ENCODE data around the gene PRDM11.

Gene PRDM11

DNA sequence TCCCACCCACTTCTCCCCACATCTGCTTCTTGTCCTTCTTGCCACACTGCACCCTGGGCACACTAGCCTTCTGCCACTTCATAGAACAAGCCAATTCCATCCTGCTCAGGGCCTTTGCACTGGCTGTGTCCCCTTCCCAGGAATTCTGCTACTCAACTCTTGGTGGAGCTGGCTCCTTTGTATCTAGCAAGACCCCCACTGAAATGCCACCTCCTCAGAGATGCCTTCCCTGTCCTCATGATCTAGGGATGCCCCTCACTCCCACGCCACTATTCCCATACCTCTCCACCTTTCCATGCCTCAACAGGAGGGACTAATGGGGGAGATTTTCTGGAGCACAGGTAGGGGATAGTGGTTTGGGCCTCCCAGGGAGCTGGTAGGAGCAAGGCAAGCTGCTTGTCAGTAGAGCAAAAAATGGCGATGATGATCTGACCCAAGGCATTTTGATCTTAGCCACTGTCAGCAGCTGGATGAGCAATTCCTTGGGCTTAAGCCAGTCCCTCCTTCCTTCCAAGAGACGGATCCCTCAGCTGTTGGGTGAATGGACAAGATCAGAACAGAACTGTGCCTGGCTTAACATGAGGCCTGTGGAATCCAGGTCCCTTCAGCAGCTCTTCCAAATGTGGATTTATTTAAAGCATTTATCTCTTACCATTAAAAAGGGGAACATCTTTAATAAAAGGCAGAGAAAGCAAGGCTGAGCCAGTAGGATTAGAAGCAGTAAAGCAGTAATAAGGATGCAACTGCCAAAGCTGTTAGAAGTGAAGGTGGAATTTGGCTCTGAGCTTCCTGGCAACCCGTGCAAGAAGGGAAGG, 4.0 kb upstream of the PRDM11 start:
- Histone ChIP-seq H4K91ac (ENCODE audit: low read length) (no peak overlapping the region), H2BK15ac (ENCODE audit: low read depth, poor library complexity, severe bottlenecking) (no peak overlapping the region), H2AK5ac (ENCODE audit: low read length, severe bottlenecking) (no peak overlapping the region), H3K79me1 (replicated peaks; ENCODE audit: low read length, poor library complexity, severe bottlenecking) (no peaks in the 10 kb centered on the region), H3K27ac (ENCODE audit: low read length, poor library complexity, severe bottlenecking) (no peak overlapping the region), H3K4ac (ENCODE audit: low read depth in 1 of 2, low read length in 2 of 2) (no peak overlapping the region), H3K4me3 (ENCODE audit: insufficient read depth in 1 of 2, low read depth in 1 of 2, low read length in 2 of 2) (no peak overlapping the region), H3K9me3 (ENCODE audit: control insufficient read depth, low read length) (no peaks in the 10 kb centered on the region), H3K27me3 (ENCODE audit: control insufficient read depth in 1 of 2, insufficient read depth in 1 of 2, low read length in 2 of 2) (peaks cover 44 to 66% of the 10 kb centered on the region in 2 experiments), H3K23ac (ENCODE audit: low read length in 2 of 2) (no peak overlapping the region), H3K4me2 (ENCODE audit: low read length, poor library complexity, severe bottlenecking) (no peak overlapping the region), H3K14ac (ENCODE audit: low read length in 2 of 2) (no peak overlapping the region), H3K4me1 (ENCODE audit: control insufficient read depth, insufficient read depth, low read depth, low read length) (peaks cover 9% of the 10 kb centered on the region), H2BK120ac (ENCODE audit: low read depth, low read length) (no peak overlapping the region), H2BK12ac (ENCODE audit: low read length in 2 of 2) (no peak overlapping the region), H3K36me3 (ENCODE audit: control insufficient read depth in 1 of 2, insufficient read depth in 2 of 2, low read depth in 1 of 2, low read length in 2 of 2) (no peaks in the 10 kb centered on the region), H2BK5ac (ENCODE audit: low read depth, low read length, poor library complexity, severe bottlenecking) (no peak overlapping the region), H2AFZ (ENCODE audit: low read depth, low read length) (no peak overlapping the region), H3K9ac (ENCODE audit: low read length) (no peak overlapping the region), H4K8ac (ENCODE audit: low read length) (no peak overlapping the region), H3K18ac (ENCODE audit: low read depth in 1 of 2, low read length in 2 of 2) (no peak overlapping the region)
- 99% methylated on average over 3 of the region's 4 CpGs for WGBS
- DNase-seq: no peak

DNA sequence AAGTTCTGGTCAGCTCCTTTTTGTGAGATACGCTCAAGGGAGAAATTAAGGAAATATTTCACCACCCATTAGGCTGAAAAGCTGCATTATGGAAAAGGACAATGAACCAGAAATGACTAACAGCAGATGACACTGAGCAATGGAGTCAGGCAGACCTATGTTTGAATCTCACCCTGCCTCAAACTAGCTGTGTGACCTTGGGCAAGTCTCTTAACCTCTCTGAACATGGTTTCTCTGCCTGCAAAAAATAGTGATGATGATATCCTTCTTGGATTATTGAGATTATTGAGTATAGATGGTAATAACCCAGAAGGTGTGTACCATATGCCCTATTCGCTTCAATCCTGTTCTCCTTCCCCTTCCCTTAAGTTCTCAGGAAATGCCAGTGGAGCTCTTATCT, 2.9 kb upstream of the PRDM11 start:
- Histone ChIP-seq H4K8ac (ENCODE audit: low read length) (no peak overlapping the region), H2BK5ac (ENCODE audit: low read depth, low read length, poor library complexity, severe bottlenecking) (no peak overlapping the region), H3K4me1 (ENCODE audit: control insufficient read depth, insufficient read depth, low read depth, low read length) (peaks cover 12% of the 10 kb centered on the region), H3K23ac (ENCODE audit: low read length in 2 of 2) (no peak overlapping the region), H2BK15ac (ENCODE audit: low read depth, poor library complexity, severe bottlenecking) (no peak overlapping the region), H3K18ac (ENCODE audit: low read depth in 1 of 2, low read length in 2 of 2) (no peak overlapping the region), H2BK120ac (ENCODE audit: low read depth, low read length) (no peak overlapping the region), H3K79me1 (replicated peaks; ENCODE audit: low read length, poor library complexity, severe bottlenecking) (peaks cover 7% of the 10 kb centered on the region), H2AFZ (ENCODE audit: low read depth, low read length) (no peak overlapping the region), H3K4ac (ENCODE audit: low read depth in 1 of 2, low read length in 2 of 2) (no peak overlapping the region), H3K4me3 (ENCODE audit: insufficient read depth in 1 of 2, low read depth in 1 of 2, low read length in 2 of 2) (no peak overlapping the region), H3K9ac (ENCODE audit: low read length) (no peak overlapping the region), H2AK5ac (ENCODE audit: low read length, severe bottlenecking) (no peak overlapping the region), H3K27ac (ENCODE audit: low read length, poor library complexity, severe bottlenecking) (no peak overlapping the region), H3K9me3 (ENCODE audit: control insufficient read depth, low read length) (no peaks in the 10 kb centered on the region), H3K27me3 (ENCODE audit: control insufficient read depth in 1 of 2, insufficient read depth in 1 of 2, low read length in 2 of 2) (peaks cover 34 to 57% of the 10 kb centered on the region in 2 experiments), H4K91ac (ENCODE audit: low read length) (no peak overlapping the region), H3K14ac (ENCODE audit: low read length in 2 of 2) (no peak overlapping the region), H3K4me2 (ENCODE audit: low read length, poor library complexity, severe bottlenecking) (no peak overlapping the region), H3K36me3 (ENCODE audit: control insufficient read depth in 1 of 2, insufficient read depth in 2 of 2, low read depth in 1 of 2, low read length in 2 of 2) (no peaks in the 10 kb centered on the region), H2BK12ac (ENCODE audit: low read length in 2 of 2) (no peak overlapping the region)
- no peak for DNase-seq
- 100% methylated on average over 1 of the region's 2 CpGs for WGBS

DNA sequence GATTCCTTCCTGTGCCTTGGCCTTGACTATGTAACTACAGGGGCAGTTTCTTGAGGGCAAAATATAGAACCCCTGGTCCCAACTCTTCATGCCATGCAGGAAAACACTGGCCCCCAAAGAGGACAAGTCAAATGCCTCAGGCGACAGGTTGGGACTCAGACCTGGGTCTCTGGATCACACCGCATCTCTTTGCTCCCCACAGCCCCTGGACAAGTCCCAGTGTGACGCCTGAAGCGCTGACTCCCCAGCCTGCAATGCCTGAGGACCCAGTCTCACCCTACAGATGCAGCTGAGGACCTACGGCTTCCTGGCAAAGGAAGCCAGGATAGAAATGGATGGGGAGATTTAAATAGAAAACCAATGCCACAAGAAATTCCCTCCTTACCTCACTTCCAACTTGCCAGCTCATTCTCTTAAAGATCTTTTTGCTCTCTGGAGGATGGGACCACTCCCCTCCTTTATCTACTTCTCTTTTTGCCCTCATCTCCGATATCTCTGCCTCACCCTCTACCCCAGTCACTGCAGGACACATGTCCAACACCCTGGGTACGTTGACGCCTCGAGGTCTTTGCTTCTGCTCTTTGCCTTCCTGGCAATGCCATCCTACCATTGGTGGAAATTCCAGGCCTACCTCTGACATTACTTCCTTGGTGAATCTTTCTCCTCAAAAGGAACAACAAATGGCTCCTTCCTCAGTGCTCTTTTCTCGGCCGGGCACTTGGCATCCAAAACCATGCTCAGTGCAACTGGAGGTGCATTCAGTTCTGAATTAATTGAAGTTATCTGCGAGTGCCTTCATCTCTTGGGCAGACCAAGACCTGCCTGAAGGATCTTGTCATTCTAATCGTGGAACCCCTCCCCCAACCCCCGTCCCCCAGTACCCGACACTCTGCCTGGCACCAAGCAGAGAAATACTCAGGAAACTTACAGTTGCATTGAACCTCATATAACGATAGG, 2.0 kb upstream of the PRDM11 start:
- H3K18ac ChIP-seq (ENCODE audit: low read depth in 1 of 2, low read length in 2 of 2): no peak overlapping the region
- H3K9ac ChIP-seq (ENCODE audit: low read length): no peak overlapping the region
- no peak overlapping the region for H4K8ac ChIP-seq (ENCODE audit: low read length)
- H3K27me3 ChIP-seq (ENCODE audit: control insufficient read depth in 1 of 2, insufficient read depth in 1 of 2, low read length in 2 of 2): peaks cover 34 to 57% of the 10 kb centered on the region in 2 experiments
- no peak overlapping the region for H2BK12ac ChIP-seq (ENCODE audit: low read length in 2 of 2)
- no peak overlapping the region for H3K23ac ChIP-seq (ENCODE audit: low read length in 2 of 2)
- H3K27ac ChIP-seq (ENCODE audit: low read length, poor library complexity, severe bottlenecking): no peak overlapping the region
- H3K4me1 ChIP-seq (ENCODE audit: control insufficient read depth, insufficient read depth, low read depth, low read length): peaks cover 12% of the 10 kb centered on the region
- no peak overlapping the region for H2AFZ ChIP-seq (ENCODE audit: low read depth, low read length)
- H3K79me1 ChIP-seq (replicated peaks; ENCODE audit: low read length, poor library complexity, severe bottlenecking): peaks cover 11% of the 10 kb centered on the region
- H2BK5ac ChIP-seq (ENCODE audit: low read depth, low read length, poor library complexity, severe bottlenecking): no peak overlapping the region
- no peaks in the 10 kb centered on the region for H3K36me3 ChIP-seq (ENCODE audit: control insufficient read depth in 1 of 2, insufficient read depth in 2 of 2, low read depth in 1 of 2, low read length in 2 of 2)
- no peak overlapping the region for H2BK15ac ChIP-seq (ENCODE audit: low read depth, poor library complexity, severe bottlenecking)
- H3K14ac ChIP-seq (ENCODE audit: low read length in 2 of 2): no peak overlapping the region
- H2BK120ac ChIP-seq (ENCODE audit: low read depth, low read length): no peak overlapping the region
- H2AK5ac ChIP-seq (ENCODE audit: low read length, severe bottlenecking): no peak overlapping the region
- H3K9me3 ChIP-seq (ENCODE audit: control insufficient read depth, low read length): no peaks in the 10 kb centered on the region
- no peak overlapping the region for H3K4me3 ChIP-seq (ENCODE audit: insufficient read depth in 1 of 2, low read depth in 1 of 2, low read length in 2 of 2)
- WGBS: 81% methylated on average over 14 of the region's 16 CpGs
- H3K4me2 ChIP-seq (ENCODE audit: low read length, poor library complexity, severe bottlenecking): no peak overlapping the region
- no peak overlapping the region for H4K91ac ChIP-seq (ENCODE audit: low read length)
- H3K4ac ChIP-seq (ENCODE audit: low read depth in 1 of 2, low read length in 2 of 2): no peak overlapping the region
- no peak for DNase-seq

DNA sequence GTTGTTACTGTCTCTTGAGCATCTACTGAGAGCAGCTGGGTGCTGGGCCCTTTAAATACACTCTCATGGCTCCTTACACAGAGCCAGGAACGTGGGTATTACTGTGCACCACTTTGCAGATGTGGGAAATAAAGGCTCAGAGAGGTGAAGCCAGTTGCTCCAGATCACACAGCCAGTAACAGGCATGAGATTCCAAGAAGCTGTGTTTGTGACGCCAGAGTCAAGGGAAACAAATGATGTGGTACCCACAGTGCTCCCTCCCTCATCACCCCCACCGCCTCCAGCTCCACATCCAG, 1.4 kb upstream of the PRDM11 start:
- H3K18ac ChIP-seq (ENCODE audit: low read depth in 1 of 2, low read length in 2 of 2): no peak overlapping the region
- H3K9ac ChIP-seq (ENCODE audit: low read length): peak overlapping the region; percentile 96
- H2BK120ac ChIP-seq (ENCODE audit: low read depth, low read length): no peak overlapping the region
- H3K79me1 ChIP-seq (replicated peaks; ENCODE audit: low read length, poor library complexity, severe bottlenecking): peaks cover 17% of the 10 kb centered on the region
- no peak overlapping the region for H3K27ac ChIP-seq (ENCODE audit: low read length, poor library complexity, severe bottlenecking)
- peak overlapping the region in 1 of 2 experiments; percentile 82 for H3K4me3 ChIP-seq (ENCODE audit: insufficient read depth in 1 of 2, low read depth in 1 of 2, low read length in 2 of 2)
- WGBS: 26% methylated on average over 3 of the region's 3 CpGs
- H2BK12ac ChIP-seq (ENCODE audit: low read length in 2 of 2): no peak overlapping the region
- H3K4ac ChIP-seq (ENCODE audit: low read depth in 1 of 2, low read length in 2 of 2): no peak overlapping the region
- no peak overlapping the region for H2BK15ac ChIP-seq (ENCODE audit: low read depth, poor library complexity, severe bottlenecking)
- H4K8ac ChIP-seq (ENCODE audit: low read length): no peak overlapping the region
- H3K9me3 ChIP-seq (ENCODE audit: control insufficient read depth, low read length): no peaks in the 10 kb centered on the region
- no peak overlapping the region for H2BK5ac ChIP-seq (ENCODE audit: low read depth, low read length, poor library complexity, severe bottlenecking)
- no peaks in the 10 kb centered on the region for H3K36me3 ChIP-seq (ENCODE audit: control insufficient read depth in 1 of 2, insufficient read depth in 2 of 2, low read depth in 1 of 2, low read length in 2 of 2)
- H3K14ac ChIP-seq (ENCODE audit: low read length in 2 of 2): no peak overlapping the region
- DNase-seq: no peak
- peaks cover 28 to 56% of the 10 kb centered on the region in 2 experiments for H3K27me3 ChIP-seq (ENCODE audit: control insufficient read depth in 1 of 2, insufficient read depth in 1 of 2, low read length in 2 of 2)
- H3K4me1 ChIP-seq (ENCODE audit: control insufficient read depth, insufficient read depth, low read depth, low read length): peaks cover 12% of the 10 kb centered on the region
- H2AK5ac ChIP-seq (ENCODE audit: low read length, severe bottlenecking): no peak overlapping the region
- H4K91ac ChIP-seq (ENCODE audit: low read length): no peak overlapping the region
- H2AFZ ChIP-seq (ENCODE audit: low read depth, low read length): no peak overlapping the region
- H3K23ac ChIP-seq (ENCODE audit: low read length in 2 of 2): no peak overlapping the region
- no peak overlapping the region for H3K4me2 ChIP-seq (ENCODE audit: low read length, poor library complexity, severe bottlenecking)
